Measurements from ENCODE around the gene GREB1L.
"Not testable (repeated sequence)": the region's sequence is repeated elsewhere in the genome, so short reads cannot be mapped to it uniquely, and the experiment has no call there.

The GREB1L gene

DNA sequence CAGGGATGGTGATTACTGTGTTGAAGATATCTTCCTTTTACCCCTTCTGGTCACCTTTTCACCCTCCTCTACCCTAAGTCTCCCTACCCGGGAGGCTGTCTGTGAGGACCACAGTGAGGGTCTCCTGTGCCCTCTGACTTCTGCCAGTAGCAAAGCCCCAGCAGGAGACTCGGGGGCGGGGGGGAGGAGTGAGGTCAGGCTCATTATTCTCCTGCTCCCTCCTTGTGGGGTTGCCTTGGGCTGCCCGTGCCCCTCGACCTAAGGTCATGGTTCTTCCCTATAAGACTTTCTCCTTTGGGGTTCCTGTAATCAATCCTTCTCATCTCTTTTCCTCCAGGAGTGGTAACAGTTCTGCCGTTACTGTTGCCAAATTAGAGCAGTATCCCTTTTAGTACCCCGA lies 65.5 kb downstream of the GREB1L start:
- DNase-seq (ENCODE audit: low read depth), result no peak

DNA sequence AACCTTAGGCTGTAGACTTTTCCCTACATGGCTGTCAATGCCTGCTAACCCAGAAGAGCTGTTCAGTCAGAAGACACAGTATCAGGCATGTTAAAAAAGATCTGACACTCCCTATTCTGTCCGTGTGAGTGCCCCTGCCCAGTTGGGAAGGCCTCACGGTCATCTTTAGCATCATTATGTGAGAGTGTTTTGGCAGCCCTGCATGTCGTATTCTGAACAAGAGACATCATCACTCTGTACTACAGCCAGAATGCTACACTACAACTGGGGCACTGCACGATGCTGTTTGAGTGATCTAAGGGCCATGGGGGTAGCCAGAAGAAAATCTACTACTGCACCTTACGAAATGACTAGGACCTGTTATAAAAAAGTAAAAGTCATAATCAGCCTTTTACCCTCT lies 67.2 kb downstream of the GREB1L start:
- DNase-seq (ENCODE audit: low read depth), result no peak

DNA sequence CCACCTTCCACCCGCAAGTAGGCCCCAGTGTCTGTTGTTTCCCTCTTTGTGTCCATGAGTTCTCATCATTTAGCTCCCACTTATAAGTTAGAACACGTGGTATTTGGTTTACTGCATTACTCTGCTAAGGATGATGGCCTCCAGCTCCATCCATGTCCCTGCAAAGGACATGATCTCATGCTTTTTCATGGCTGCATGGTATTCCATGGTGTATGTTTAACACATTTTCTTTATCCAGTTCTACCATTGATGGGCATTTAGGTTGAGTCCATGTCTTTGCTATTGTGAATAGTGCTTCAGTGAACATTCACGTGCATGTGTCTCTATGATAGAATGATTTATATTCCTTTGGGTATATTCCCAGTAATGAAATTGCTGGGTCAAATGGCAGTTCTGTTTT lies 69.9 kb downstream of the GREB1L start:
- DNase-seq (ENCODE audit: low read depth), result not testable (repeated sequence)

GRCh38 chr18:21313576-21313975 lies 71.5 kb downstream of the GREB1L start:
- DNase-seq (ENCODE audit: low read depth), result no peak

- no peak for DNase-seq (ENCODE audit: low read depth)
These were observed 72.7 kb downstream of the GREB1L start for GRCh38 chr18:21314724-21315123.

DNA sequence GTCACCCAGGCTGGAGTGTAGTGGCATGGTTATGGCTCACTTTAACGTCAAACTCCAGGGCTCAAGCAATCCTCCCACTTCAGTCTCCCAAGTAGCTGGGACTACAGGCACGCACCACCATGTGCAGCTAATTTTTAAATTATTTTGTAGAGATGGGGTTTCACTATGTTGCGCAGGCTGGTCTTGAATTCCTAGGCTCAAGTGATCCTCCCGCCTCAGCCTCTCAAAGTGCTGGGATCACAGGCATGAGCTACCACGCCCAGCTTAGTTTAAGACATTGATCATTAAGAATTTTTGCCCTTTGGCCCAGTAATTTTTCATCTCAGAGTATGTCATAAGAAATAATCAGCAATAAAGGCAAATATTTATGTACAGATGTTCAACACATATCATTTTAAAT lies 73.1 kb downstream of the GREB1L start:
- DNase-seq (ENCODE audit: low read depth), result not testable (repeated sequence)

DNA sequence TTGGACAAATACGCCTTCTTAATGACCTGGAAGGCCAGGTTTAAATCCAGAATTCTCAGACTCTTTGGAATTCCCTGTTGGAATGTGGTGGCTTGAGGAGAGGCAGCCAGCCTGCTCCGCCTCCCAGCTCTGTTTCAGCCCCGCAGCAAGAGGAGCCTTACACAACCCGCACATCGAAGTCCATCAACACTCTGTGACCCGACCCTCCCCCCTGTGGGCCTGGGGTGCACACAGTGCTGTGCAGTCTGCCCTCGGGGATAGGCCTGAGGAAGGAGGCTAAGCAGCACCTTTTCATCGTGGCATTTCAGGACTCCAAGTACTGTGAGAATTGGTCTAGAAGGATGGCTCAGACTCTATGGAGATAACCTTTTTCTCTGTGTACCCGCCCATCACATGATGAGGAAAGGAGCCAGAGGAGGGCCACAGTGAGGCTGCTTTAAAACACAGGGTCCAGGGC lies 73.7 kb downstream of the GREB1L start:
- DNase-seq (ENCODE audit: low read depth), result no peak

DNA sequence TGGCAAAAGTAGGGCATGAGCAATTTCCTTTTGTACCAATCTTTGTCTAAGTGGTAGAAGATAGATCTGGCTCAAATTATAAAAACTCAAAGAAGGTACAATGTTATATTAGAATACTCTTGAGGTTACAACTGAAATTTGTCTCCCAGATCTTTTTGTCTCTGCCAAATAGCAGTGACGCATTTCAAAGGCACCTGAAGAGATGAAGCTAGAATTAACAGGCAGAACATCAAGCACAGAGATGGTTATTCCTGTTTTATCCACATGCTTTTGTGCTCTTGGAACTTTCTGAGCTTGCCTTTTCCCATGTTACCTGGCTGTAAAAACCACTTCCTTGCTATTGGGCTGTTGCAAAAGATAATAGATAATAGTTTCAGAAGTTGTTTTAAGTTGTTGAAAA lies 74.3 kb downstream of the GREB1L start:
- DNase-seq (ENCODE audit: low read depth), result no peak

GRCh38 chr18:21321711-21322110 lies 79.7 kb downstream of the GREB1L start:
- no peak for DNase-seq (ENCODE audit: low read depth)

GRCh38 chr18:21327101-21327500 lies 85.1 kb downstream of the GREB1L start:
- DNase-seq (ENCODE audit: low read depth), result no peak

DNA sequence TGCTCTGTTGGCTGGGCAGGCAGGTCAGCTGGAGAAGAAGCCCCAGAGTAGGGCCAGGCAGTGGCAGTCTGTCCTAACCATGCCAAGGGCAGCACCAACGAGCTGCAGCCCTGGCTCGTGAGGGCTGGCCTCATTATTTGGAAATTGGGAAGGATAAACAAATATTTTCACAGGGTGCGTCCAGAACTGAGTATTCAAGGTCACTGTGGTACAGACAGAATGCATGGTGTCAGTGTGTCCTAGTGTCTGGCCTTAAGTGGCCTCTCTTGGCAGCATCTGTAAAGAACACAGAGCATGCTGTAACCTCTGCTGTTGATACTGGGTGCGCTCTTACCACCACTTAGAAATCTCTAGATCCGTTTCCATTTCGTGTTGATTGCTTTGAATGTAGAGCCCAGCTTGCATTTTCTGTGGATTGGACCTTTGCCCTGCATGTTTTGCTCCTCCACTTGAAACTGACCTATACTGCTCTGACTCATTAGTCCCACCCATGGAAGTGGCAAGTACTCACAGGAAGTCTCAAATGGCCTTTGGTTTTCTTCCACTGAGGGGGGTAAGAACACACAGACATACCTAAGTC lies 88.2 kb downstream of the GREB1L start:
- no peak for DNase-seq (ENCODE audit: low read depth)

DNA sequence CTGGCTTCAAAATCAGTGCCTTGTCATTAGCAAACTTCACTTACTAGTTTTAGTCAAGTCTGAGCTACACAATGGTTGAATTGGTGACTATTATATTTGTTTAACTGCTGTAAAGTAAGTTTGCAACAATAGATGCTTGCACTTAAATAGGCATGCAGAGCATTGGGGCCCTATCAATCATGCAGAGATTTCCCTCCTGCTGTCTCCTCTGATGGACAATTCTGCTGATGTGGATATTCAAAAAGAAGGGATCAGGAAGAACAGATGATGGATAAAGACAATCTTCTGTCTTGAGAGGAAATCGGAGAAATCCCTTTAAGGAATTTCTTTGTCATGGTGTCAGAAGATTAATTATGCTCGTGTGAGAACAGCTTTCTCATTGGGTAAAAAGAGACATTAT lies 89.0 kb downstream of the GREB1L start:
- no peak for DNase-seq (ENCODE audit: low read depth)

GRCh38 chr18:21335927-21336488 lies 94.0 kb downstream of the GREB1L start:
- DNase-seq (ENCODE audit: low read depth), result no peak

DNA sequence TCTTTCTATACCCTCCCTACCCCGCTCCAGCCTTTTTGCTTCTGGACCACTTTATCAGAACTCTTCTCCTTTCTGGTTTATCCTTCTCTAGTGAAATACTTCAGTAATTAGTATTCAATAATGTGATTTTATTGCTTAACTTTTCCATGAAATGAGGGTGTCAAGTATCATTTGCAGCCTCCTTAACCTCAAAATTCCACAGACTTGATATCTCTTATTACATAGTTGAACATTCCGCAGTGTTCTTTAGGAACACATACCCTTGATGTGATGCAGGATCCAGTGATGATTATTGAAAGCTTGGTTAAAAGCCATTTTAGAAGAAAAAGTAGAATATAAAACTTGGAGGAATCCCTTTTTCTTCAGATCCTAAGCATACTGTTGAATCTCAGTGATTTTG lies 94.8 kb downstream of the GREB1L start:
- no peak for DNase-seq (ENCODE audit: low read depth)

DNA sequence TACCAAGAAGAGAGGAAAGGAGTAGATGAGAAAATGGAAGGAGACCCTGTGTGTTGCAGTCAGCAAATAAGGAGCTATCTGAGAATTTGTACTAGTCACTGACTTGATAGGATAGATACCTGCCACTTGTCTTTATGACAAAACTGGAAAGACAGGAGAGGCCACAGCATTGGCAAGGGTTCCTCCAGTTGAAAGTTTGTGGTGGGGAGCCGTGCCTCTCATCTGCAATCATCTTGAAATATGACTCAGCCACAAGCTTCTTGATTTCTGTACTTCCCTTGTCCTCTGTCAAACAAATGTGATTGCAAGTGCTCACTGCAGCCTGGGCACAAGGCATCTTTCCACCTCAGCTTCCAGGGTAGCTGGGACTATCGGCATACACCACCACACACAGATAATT lies 99.1 kb downstream of the GREB1L start:
- no peak for DNase-seq (ENCODE audit: low read depth)

GRCh38 chr18:21342372-21342771 lies 100.3 kb downstream of the GREB1L start:
- DNase-seq (ENCODE audit: low read depth), result no peak

- DNase-seq (ENCODE audit: low read depth), result no peak
These were observed 102.8 kb downstream of the GREB1L start for GRCh38 chr18:21344860-21345259.

- no peak for DNase-seq (ENCODE audit: low read depth)
These were observed 103.8 kb downstream of the GREB1L start for GRCh38 chr18:21345840-21346239.

DNA sequence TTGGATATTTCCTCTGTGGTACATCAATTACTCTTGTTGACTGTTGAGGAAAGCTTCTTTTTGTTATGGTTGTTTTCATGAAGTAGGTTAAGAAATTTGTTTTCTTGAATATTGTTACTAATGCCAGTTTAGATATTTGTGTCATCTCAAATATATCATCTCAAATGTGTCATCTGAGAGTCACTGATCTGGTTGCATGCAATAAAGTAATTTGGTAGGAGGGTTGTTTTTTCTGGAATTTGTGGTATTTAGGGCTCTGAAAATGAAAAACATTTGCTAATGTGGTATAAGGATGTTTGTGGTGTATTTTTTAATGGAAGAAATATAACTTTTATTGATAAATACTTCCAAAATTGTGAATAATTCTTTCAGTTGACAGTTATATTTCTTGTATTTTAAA lies 117.7 kb downstream of the GREB1L start:
- DNase-seq (ENCODE audit: low read depth), result no peak

GRCh38 chr18:21361307-21361880 lies 119.4 kb downstream of the GREB1L start:
- no peak for DNase-seq (ENCODE audit: low read depth)

DNA sequence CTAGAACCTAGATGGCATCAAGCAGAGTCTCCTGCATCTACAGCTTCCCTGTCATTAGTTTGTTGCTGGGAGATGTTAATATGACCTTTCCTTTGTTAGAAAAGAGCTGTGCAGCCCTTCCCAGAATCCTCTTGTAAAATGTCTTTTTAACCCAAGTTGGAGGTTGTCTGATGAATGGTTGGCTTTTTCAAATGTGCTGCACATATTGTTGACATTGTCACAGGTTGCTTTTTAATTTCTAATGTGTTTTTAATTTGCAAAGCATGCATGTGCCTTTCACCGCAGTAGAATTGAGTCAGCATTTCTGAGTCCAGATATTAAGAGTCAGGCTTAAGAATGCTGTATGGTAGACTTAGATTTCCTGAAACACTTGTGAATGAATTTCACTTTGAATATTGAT lies 120.8 kb downstream of the GREB1L start:
- DNase-seq (ENCODE audit: low read depth), result no peak

DNA sequence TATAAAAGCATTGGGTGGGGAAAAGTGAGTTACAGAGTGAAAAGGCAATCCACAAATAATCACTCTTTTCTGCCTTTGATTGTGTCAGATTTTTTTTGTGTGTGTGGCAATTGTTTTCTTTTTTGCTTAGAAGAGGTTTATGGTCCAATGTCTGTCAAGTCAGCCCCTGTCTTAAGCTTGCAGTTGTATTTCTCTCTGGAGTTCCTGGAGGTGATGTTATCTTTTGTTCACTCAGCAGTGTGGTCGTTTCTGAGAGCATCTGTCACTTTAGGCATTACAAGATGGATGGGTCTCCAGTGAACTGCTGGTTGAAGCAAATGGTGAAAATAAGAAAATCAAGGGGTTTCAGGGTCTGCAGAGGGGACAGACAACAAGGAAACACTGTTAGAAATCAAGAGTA lies 121.3 kb downstream of the GREB1L start:
- no peak for DNase-seq (ENCODE audit: low read depth)

DNA sequence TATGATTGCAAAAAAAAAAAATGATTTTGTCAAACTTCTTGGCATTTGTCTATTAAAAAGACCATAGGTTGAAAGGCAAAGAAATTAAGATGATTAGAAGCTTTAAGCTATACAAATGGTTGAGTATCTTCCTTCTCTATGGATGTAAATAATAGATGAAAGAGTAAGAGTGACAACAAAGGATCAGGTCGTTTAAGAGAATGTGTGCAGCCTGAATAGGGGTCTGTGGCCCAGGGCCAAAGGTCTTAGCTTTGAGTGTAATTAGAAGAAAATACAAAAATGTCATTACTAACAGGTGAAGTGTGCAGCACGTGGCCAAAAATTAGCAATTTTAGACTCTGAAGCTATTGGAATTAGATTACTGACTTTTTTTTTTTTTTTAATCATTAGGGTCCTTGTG lies 122.4 kb downstream of the GREB1L start:
- no peak for DNase-seq (ENCODE audit: low read depth)

- no peak for DNase-seq (ENCODE audit: low read depth)
These were observed 124.9 kb downstream of the GREB1L start for GRCh38 chr18:21366896-21367295.
